ENCODE data around the gene DPPA3. TPM values are rescaled to one million over a fixed set of nuclear protein-coding genes. Genes with fewer than 3 reads are reported as not detected.

DPPA3 gene
- total and polyA plus RNA-seq, 2 donors (not counting 3 experiments of a cell fraction or from before 2014, with no cell fraction given) = not detected

- Histone ChIP-seq H3K9me1 (replicated peaks; ENCODE audit: control insufficient read depth, extremely low read depth, insufficient read depth, low read length) (no peaks in the 10 kb centered on the region), H3K4me2 (ENCODE audit: insufficient read depth, low read length) (peak overlapping the region; percentile 26), H3K27me3 (ENCODE audit: control insufficient read depth in 2 of 2, insufficient read depth in 2 of 2, low read length in 2 of 2) (no peaks in the 10 kb centered on the region), H3K9me3 (replicated peaks; ENCODE audit: control insufficient read depth, insufficient read depth, low read length) (no peaks in the 10 kb centered on the region), H3K36me3 (ENCODE audit: control insufficient read depth in 2 of 2, extremely low read depth in 1 of 2, insufficient read depth in 2 of 2, low read length in 2 of 2) (no peaks in the 10 kb centered on the region), H2AFZ (ENCODE audit: low read depth, low read length) (no peak overlapping the region), H3K27ac (ENCODE audit: insufficient read depth, low read depth, low read length) (peak overlapping the region; percentile 82), H3K4me1 (ENCODE audit: control insufficient read depth, extremely low read depth, insufficient read depth, low read length) (peaks cover 16% of the 10 kb centered on the region), H3K9ac (replicated peaks; ENCODE audit: extremely low read depth, insufficient read depth, low read length) (peak overlapping the region; percentile 64), H3K79me2 (ENCODE audit: control insufficient read depth, insufficient read depth, low read length) (no peaks in the 10 kb centered on the region), H3K4me3 (replicated peaks in 1 of 3; ENCODE audit: insufficient read depth in 1 of 3, low read depth in 1 of 3, low read length in 3 of 3) (peak overlapping the region in 1 of 3 experiments; percentile 21), H4K20me1 (replicated peaks; ENCODE audit: control insufficient read depth, extremely low read depth, insufficient read depth, low read length) (no peaks in the 10 kb centered on the region)
- ChIA-PET CTCF (interaction anchor here (1.0 to 2.3 kb wide), 7 partner anchors 11 to 345 kb away, joined by 3 to 15 read pairs (median 4); no protein-coding TSS in a partner anchor), POLR2A (interaction anchor here (0.7 to 1.2 kb wide), 2 partner anchors 19 to 112 kb away, joined by 3 read pairs; no protein-coding TSS in a partner anchor)
- DNase-seq (ENCODE audit: low read depth, low spot score) = peak; percentile 94
- no peak for FAIRE-seq
- intact Hi-C loops (cut with micrococcal nuclease) (loop anchor here (1.0 kb wide), 1 partner anchor 18 kb away; no protein-coding TSS in a partner anchor), dilution Hi-C loops (cut with MboI; ENCODE audit: extremely low pct_ligation_motif_present, low sequenced_read_pairs) (no loop called here)
- TF ChIP-seq MAX (IDR thresholded peaks at IDR 0.05; ENCODE audit: insufficient read depth, insufficient read length) (no peak), POLR2A (IDR thresholded peaks at IDR 0.05; ENCODE audit: low read depth, low read length) (peak; percentile 48), EZH2 (IDR thresholded peaks at IDR 0.05; ENCODE audit: borderline replicate concordance, low read depth, low read length, severe bottlenecking) (no peak), GATA2 (IDR thresholded peaks at IDR 0.05; ENCODE audit: insufficient read depth, insufficient read length, low read depth, low read length) (peak; percentile 64), JUN (IDR thresholded peaks at IDR 0.05; ENCODE audit: borderline replicate concordance, insufficient read depth, insufficient read length, low read depth) (peak; percentile 20)
- TSS peak; percentile 59 for BruUV-seq (replicated peaks)
Measured at GRCh38 chr12:7695237-7695560, 16.0 kb upstream of the DPPA3 start.

GRCh38 chr12:7695566-7696197 is 15.6 kb upstream of the DPPA3 start, which contains the start of gene GDF3:
GDF3 (minus strand) TSS chr12:7695775; CDS start chr12:7695728, 47 bp downstream.
- ChIA-PET POLR2A (interaction anchor here (0.7 to 1.2 kb wide), 3 partner anchors 17 to 111 kb away, joined by 3 to 4 read pairs (median 3); no protein-coding TSS in a partner anchor), CTCF (interaction anchor here (1.0 to 2.3 kb wide), 7 partner anchors 11 to 345 kb away, joined by 3 to 15 read pairs (median 4); no protein-coding TSS in a partner anchor)
- intact Hi-C loops (cut with micrococcal nuclease) = loop anchor here (1.0 kb wide), 1 partner anchor 18 kb away; no protein-coding TSS in a partner anchor
- no peaks in the 10 kb centered on the region for H3K9me1 ChIP-seq (replicated peaks; ENCODE audit: control insufficient read depth, extremely low read depth, insufficient read depth, low read length)
- H2AFZ ChIP-seq (ENCODE audit: low read depth, low read length) = no peak within 1 kb of the TSS
- FAIRE-seq (peak; percentile 75), DNase-seq (ENCODE audit: low read depth, low spot score) (peak; percentile 90)
- peak within 1 kb of the TSS; percentile 26 for H3K4me2 ChIP-seq (ENCODE audit: insufficient read depth, low read length)
- H3K27me3 ChIP-seq (ENCODE audit: control insufficient read depth in 2 of 2, insufficient read depth in 2 of 2, low read length in 2 of 2) = no peaks in the 10 kb centered on the region
- TF ChIP-seq POLR2A (IDR thresholded peaks at IDR 0.05; ENCODE audit: low read depth, low read length) (no peak), FOS (IDR thresholded peaks at IDR 0.05; ENCODE audit: borderline replicate concordance, insufficient read depth, low read length) (no peak), EZH2 (IDR thresholded peaks at IDR 0.05; ENCODE audit: borderline replicate concordance, low read depth, low read length, severe bottlenecking) (no peak), MAX (IDR thresholded peaks at IDR 0.05; ENCODE audit: insufficient read depth, insufficient read length) (no peak), CTCF (IDR thresholded peaks at IDR 0.05; ENCODE audit: extremely low read depth in 1 of 2, insufficient read depth in 1 of 2, low read depth in 1 of 2, low read length in 2 of 2) (no peak), MYC (IDR thresholded peaks at IDR 0.05; ENCODE audit: low read depth, low read length) (no peak)
- H3K4me3 ChIP-seq (replicated peaks in 1 of 3; ENCODE audit: insufficient read depth in 1 of 3, low read depth in 1 of 3, low read length in 3 of 3) = peak within 1 kb of the TSS in 1 of 3 experiments; percentile 21
- peak within 1 kb of the TSS; percentile 82 for H3K27ac ChIP-seq (ENCODE audit: insufficient read depth, low read depth, low read length)
- no peaks in the 10 kb centered on the region for H3K79me2 ChIP-seq (ENCODE audit: control insufficient read depth, insufficient read depth, low read length)
- peak within 1 kb of the TSS; percentile 64 for H3K9ac ChIP-seq (replicated peaks; ENCODE audit: extremely low read depth, insufficient read depth, low read length)
- peaks cover 16% of the 10 kb centered on the region for H3K4me1 ChIP-seq (ENCODE audit: control insufficient read depth, extremely low read depth, insufficient read depth, low read length)
- dilution Hi-C loops (cut with MboI; ENCODE audit: extremely low pct_ligation_motif_present, low sequenced_read_pairs) = no loop called here
- BruUV-seq (replicated peaks) = TSS peak; percentile 39
- no peaks in the 10 kb centered on the region for H3K36me3 ChIP-seq (ENCODE audit: control insufficient read depth in 2 of 2, extremely low read depth in 1 of 2, insufficient read depth in 2 of 2, low read length in 2 of 2)
- H4K20me1 ChIP-seq (replicated peaks; ENCODE audit: control insufficient read depth, extremely low read depth, insufficient read depth, low read length) = no peaks in the 10 kb centered on the region
- no peaks in the 10 kb centered on the region for H3K9me3 ChIP-seq (replicated peaks; ENCODE audit: control insufficient read depth, insufficient read depth, low read length)
